GM12891 (cell line): Measurements from ENCODE around the gene ZNF77.

Experiments
- POLR2A ChIP-seq: IDR thresholded peaks from 2 replicates; pipeline ENCODE4 v1.6.1; 2011; ENCODE audit warnings: low read depth, low read length, control low read depth
- POLR2AphosphoS5 ChIP-seq: IDR thresholded peaks from 2 replicates; pipeline ENCODE4 v1.6.1; 2011; ENCODE audit warnings: low read depth, low read length, control low read depth
- POU2F2 ChIP-seq: IDR thresholded peaks from 2 replicates; pipeline ENCODE4 v1.6.1; 2011; ENCODE audit warnings: low read depth, mild to moderate bottlenecking, control low read depth, low read length, moderate library complexity
- SPI1 ChIP-seq: IDR thresholded peaks from 2 replicates; pipeline ENCODE4 v1.6.1; 2011; ENCODE audit warnings: low read depth, low read length, control low read depth
- TAF1 ChIP-seq: IDR thresholded peaks from 2 replicates; pipeline ENCODE4 v1.6.1; 2011; ENCODE audit warnings: low read depth, low read length, control low read depth

DNA sequence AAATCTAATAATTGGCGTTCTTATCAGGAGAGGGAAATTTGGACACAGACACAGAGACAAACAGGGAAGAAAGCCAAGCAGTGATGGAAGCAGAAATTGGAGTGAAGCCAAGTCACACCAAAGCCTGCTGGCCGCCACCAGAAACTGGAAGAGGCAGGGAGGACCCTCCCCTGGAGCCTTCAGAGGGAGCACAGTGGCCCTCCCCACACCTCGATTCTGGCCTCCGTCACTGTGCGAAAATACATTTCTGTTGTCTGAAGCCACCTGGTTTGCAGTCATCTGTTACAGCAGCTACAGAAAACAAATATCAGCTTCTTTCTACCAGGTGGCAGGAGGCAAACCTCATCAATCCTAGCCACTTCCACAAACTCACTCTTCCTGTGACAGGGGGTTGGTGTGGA, 24.3 kb upstream of the ZNF77 start:
- TF ChIP-seq POLR2A (no peak), POLR2AphosphoS5 (no peak), TAF1 (no peak), SPI1 (no peak), POU2F2 (no peak)
